Suppressor macrophage treated with lipopolysaccharide for 4 hours (primary cell): ENCODE measurements around the gene PRXL2B.
"Not testable (repeated sequence)": the region's sequence is repeated elsewhere in the genome, so short reads cannot be mapped to it uniquely, and the experiment has no call there.

ENCODE experiments used
- DNase-seq: peaks from one replicate; pipeline ENCODE4 v3.0.0-alpha.2; 2020

The PRXL2B gene

GRCh38 chr1:2566101-2567045 is 20.2 kb upstream of the PRXL2B start:
- no peak for DNase-seq

DNA sequence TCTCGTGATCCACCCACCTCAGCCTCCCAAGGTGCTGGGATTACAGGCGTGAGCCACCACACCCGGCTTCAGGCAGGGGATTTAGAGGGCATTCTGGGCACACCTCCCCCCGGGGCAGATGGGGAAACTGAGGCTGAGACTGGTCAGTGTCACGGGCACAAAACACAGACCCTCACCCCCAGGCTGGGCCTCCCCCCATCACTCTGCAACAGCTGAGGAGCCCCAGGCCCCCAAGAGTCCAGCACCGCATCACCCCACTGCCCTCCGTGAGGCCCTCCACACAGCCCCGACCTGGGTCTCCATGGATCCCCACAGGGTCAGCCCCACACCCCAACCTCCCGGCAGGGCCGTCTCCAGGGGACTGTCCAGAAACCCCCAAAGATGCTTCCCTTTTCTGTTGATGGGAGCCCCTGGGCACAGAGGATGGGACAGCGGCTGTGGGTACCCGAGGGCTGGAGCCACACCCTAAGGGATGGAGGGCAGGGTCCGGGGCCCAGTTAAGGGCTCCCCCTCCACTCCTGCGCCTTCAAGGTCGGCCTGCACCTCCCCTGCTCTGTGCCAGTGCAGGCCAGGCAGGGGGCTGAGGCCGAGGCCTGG is 19.4 kb upstream of the PRXL2B start:
- DNase-seq = no peak

- DNase-seq = not testable (repeated sequence)
Measured at GRCh38 chr1:2568187-2568816, 18.3 kb upstream of the PRXL2B start.

- DNase-seq = no peak
Measured at GRCh38 chr1:2569060-2569459, 17.5 kb upstream of the PRXL2B start.

GRCh38 chr1:2569703-2570102 is 16.9 kb upstream of the PRXL2B start:
- not testable (repeated sequence) for DNase-seq

DNA sequence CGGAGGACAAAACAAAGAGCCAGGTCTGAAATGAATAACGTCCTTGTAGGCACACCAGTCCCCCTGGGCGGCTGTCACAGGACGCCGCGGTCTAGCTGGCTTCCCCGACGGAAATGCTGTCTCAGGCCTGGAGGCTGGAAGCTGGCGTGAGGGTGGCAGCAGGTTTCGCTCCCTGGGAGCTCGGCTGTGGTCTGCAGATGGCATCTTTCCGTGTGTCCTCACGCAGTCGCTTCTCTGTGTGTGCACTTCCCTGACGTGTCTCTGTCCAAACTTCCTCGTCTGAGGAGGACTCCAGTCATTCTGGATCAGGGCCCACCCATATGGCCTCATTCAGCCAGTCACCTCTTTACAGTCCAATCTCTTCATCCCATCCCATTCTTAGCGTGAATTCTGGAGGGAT is 16.2 kb upstream of the PRXL2B start:
- DNase-seq = peak; percentile 31

GRCh38 chr1:2571348-2571747 is 15.2 kb upstream of the PRXL2B start:
- DNase-seq = no peak

GRCh38 chr1:2573250-2573920 is 13.2 kb upstream of the PRXL2B start:
- peak; percentile 74 for DNase-seq

DNA sequence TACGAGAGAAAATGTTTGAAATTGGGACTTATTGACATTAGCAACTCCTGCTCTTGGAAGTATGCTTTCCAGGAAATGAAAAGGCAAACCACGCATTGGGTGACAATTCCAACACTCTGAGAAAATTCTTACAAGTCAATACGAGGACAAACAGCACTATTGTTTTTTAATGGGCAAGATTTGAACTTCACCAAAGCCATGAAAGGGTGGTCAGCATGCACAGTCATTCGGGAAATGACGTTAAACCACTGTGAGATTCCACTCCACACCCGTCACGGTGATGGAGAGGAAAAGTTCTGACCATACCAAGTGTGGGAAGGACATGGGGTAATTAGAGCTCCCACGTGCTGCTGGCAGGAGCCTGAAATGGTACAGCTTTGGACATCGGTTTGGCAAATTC is 12.2 kb upstream of the PRXL2B start:
- DNase-seq = no peak

DNA sequence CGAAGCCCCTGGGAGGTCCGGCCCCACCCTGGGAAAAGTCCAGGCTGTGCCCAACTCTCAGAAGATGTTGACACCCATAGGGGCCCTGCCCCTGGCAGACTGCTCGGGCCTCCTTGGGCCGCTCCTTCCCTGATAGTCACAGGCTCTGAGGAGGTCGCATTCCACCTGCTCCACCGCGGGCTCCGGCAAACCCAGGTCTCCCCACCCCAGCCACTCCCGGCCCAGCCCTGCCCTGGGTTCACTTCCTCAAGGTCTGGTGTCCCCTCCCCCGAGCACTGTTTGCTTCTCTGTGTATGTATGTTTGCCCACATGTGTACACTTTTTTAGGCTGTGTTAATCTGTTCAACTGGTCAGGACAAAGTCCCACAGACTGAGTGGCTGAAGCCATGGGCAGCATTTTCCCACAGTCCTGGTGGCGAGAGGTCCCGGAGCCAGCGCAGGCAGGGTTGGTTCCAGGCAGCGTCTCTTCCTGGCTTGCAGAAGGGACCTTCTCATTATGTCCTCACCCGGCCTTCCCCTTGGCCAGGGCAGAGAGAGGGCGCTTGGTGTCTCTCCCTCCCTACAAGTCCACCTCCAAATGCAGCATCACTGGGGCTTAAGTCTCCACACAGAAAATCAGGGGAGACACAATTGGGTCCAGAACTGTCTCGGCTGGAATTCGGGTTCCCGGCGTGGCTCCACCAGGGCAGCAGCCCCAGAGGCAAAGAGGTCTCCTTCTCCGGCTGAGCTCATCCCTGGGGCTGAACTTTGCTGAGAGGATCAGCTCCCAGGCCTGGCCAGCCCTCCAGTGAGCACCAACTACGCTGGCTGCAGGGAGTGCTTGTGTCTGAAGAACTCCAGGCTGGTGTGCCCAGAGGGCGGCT is 10.5 kb upstream of the PRXL2B start:
- DNase-seq = peak; percentile 40

DNA sequence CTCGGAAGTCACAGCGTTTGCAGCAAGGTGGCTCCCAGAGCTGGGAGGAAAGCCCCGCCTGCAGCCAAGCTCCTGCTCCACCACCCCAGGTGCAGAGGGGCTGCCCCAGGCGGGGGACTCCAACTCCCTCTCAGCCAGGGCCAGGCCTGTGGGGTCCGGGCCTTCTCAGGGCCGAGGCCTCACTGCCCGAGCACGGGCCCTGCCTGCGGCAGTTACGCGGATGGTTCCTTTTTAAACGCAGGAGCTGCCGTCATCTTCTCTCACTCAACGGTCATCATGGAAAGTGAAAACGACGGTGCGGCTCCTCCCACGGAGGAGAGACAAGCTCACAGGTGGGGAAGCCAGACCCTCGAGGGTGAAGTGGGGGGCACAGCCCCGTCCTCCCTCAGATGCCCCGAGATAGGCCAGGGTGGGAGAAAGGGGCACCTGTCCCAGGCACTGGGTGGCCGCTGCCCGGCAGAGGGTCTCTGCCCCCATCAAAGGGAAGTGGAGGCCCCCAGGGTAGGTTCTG is 9.0 kb upstream of the PRXL2B start:
- peak; percentile 64 for DNase-seq

GRCh38 chr1:2578758-2579118 is 7.8 kb upstream of the PRXL2B start:
- DNase-seq = no peak

GRCh38 chr1:2580691-2581090 is 5.9 kb upstream of the PRXL2B start:
- DNase-seq = no peak

DNA sequence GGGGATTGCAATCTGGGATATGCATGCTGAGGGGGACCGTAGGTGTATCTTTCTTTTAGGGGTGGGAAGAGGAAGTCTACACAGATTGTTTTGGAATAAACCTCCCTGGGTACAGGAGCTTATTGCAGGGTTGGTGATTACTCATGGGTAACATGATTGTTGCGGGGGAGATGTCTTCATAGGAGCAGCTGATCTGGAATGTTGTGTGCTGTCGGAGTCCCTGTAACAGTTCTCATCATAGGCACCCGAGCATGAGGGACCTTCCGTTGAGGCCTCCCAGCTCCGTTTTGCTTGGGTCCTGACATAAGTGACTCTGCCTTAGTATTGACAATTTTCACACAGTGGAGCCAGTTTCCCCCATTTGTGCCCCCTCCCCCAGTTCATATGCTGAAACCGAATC is 4.2 kb upstream of the PRXL2B start:
- peak; percentile 80 for DNase-seq

GRCh38 chr1:2583331-2583791 is 3.2 kb upstream of the PRXL2B start:
- peak; percentile 27 for DNase-seq

DNA sequence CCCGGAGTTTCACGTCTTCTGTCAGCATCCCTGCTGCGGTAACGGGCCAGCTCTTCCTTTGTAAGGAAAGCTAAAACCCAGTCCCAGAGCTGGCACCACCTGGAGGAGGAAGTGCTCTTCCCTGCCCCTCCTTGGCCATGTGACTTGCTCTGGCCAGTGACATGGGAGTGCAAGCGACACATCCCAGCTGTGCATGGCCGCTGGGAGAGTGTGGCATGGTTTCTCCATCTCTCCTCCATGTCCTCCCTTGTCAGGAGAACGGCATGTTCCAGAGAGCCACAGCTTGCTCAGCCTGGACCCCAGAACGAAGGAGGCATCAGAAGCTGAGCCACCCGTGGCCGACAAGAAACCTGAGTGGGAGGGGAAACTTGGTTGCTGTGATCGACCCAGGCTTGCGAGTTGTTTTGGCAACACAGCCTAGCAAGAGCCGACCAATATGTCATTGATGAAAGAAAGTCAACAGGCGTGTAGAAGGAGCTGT is 2.7 kb upstream of the PRXL2B start:
- DNase-seq = no peak

- DNase-seq = no peak
Measured at GRCh38 chr1:2584686-2585317, 1.8 kb upstream of the PRXL2B start.

GRCh38 chr1:2585318-2586092 is 1.1 kb upstream of the PRXL2B start:
- DNase-seq = peak; percentile 86

DNA sequence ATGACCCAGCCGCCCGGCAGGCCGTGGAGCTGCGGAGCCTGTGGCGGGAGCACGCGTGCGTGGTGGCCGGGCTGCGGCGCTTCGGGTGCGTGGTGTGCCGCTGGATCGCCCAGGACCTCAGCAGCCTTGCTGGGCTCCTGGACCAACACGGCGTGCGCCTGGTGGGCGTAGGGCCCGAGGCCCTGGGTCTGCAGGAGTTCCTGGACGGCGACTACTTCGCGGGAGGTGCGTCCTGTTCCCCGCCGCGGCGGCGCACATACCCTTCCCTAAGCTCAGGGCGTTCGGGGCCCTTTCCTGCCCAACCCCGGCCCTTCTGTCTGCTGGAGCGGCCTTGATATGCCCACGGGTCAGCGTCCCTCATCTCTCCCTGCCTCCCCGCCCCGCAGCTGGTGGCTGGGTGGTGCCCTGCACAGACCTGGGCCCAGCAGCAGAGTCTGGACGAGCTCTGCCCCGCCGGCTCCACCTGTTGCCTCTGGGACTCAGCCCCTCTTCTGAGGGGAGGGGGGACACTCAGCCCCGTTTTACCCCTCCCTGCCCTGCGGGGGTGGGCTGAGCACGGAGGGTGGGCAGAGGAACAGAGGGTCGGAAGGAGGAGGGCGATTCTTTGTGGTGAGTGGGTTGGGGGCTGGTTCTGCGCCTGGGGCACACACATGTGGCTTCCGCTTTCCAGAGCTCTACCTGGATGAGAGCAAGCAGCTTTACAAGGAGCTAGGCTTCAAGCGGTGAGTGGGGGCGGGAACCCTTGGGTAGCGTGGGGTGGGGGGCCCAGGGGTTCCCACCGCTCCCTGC is 688 bp downstream of the PRXL2B start:
- peak; percentile 29 for DNase-seq
